Smooth muscle cell (in vitro differentiated cells): ENCODE data around the gene TMEM72. TPM values are rescaled to one million over a fixed set of nuclear protein-coding genes. Genes with fewer than 3 reads are reported as not detected.

Experiments used
- DNase-seq: peaks from one replicate; lab custom pipeline; 2025; ENCODE audit not compliant: unreplicated experiment; lab: John Stamatoyannopoulos, UW
- H2AFZ ChIP-seq: fragments of 200-600 bp; sonication (generic); 2 replicates; pipeline ENCODE4 v1.6.0; 2016; ENCODE audit warnings: antibody characterized with exemption, low read depth, mild to moderate bottlenecking
- H3F3A ChIP-seq: fragments of 200-600 bp; sonication (generic); 2 replicates; pipeline ENCODE4 v1.6.0; 2017; ENCODE audit warnings: antibody characterized with exemption, low read depth
- H3K27ac ChIP-seq: fragments of 200-600 bp; sonication (generic); 2 replicates; pipeline ENCODE4 v1.5.1; 2016; ENCODE audit warnings: low read depth, mild to moderate bottlenecking
- H3K27me3 ChIP-seq: fragments of 200-600 bp; sonication (generic); 2 replicates; pipeline ENCODE4 v1.6.1; 2016; ENCODE audit warnings: low read depth, mild to moderate bottlenecking
- H3K36me3 ChIP-seq: fragments of 200-600 bp; sonication (generic); 2 replicates; pipeline ENCODE4 v1.5.1; 2016; ENCODE audit warnings: low read depth
- H3K4me1 ChIP-seq: fragments of 200-600 bp; sonication (generic); 2 replicates; pipeline ENCODE4 v1.5.1; 2016; ENCODE audit warnings: low read depth
- H3K4me2 ChIP-seq: fragments of 200-600 bp; sonication (generic); 2 replicates; pipeline ENCODE4 v1.6.0; 2016; ENCODE audit warnings: mild to moderate bottlenecking
- H3K4me3 ChIP-seq: fragments of 200-600 bp; sonication (generic); 2 replicates; pipeline ENCODE4 v1.5.1; 2016; ENCODE audit warnings: mild to moderate bottlenecking
- H3K79me2 ChIP-seq: fragments of 200-600 bp; sonication (generic); 2 replicates; pipeline ENCODE4 v1.6.0; 2016; ENCODE audit warnings: low read depth, mild to moderate bottlenecking
- H3K9ac ChIP-seq: fragments of 200-600 bp; sonication (generic); 2 replicates; pipeline ENCODE4 v1.6.0; 2016; ENCODE audit warnings: low read depth
- H3K9me3 ChIP-seq: fragments of 200-600 bp; sonication (generic); replicated peaks from 2 replicates; pipeline ENCODE4 v1.5.1; 2016; ENCODE audit warnings: low read depth
- H4K20me1 ChIP-seq: fragments of 200-600 bp; sonication (generic); 2 replicates; pipeline ENCODE4 v1.6.0; 2016; ENCODE audit warnings: low read depth
- WGBS: methylation state at CpG from one replicate; pipeline ENCODE4 v1.1.7; 2016; ENCODE audit warnings: low lambda C conversion rate; 5-methylcytosine and 5-hydroxymethylcytosine counted together
- polyA plus RNA-seq: library from polyadenylated mRNA; unstranded; fragments of >200 nt; fragmentation: Nextera tagmentation; extraction: Ambion mirVana; gene quantifications from 2 replicates; pipeline ENCODE4 v1.2.1, GENCODE V29; 2016
- total RNA-seq: library from RNA; depleted of rRNA; stranded (reverse); fragments of >200 nt; gene quantifications from 2 replicates; pipeline ENCODE4 v1.2.3, GENCODE V29; 2014
- TF ChIP-seq, protein P1 (sequence below): fragments of 200-600 bp; sonication (generic); IDR thresholded peaks from 2 replicates; pipeline ENCODE4 v1.5.1; 2017; ENCODE audit warnings: borderline replicate concordance, mild to moderate bottlenecking, antibody characterized with exemption; ENCODE audit not compliant: insufficient read depth, poor library complexity, severe bottlenecking

Gene TMEM72
- total and polyA plus RNA-seq, 2 experiments from 2014 or later: not detected

DNA sequence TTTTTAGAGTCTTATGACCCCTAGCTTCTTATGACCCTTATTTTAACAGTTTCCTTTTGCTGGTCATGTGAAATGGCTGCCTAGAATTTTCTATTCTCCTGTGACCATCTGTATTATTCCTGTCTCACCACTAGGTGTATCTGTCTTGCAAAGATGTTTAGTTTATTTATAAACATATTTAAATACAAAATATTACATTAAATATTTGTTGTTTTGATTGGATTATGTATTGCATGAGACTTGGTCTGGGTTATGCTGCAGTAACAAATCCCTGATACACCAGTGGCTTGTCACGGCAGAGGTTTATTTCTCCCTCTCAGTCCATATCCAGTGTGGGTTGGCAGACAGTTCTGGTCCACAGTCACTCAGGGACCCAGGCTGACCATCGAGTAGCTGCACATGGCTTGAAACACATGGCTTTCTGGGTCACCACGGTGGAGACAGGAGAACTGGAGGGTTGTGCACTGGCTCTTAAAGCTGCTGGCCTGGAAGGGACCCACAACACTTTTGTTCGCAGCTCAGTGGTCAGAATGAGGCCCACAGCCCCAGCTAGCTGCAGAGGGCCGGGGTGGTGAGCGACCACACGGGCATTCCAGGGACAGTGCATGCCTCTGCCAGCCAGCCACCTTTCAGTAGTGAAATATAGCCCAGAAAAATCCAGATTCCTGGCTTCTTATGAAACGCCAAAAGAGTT lies 55.8 kb downstream of the TMEM72 start:
- H3K9ac ChIP-seq: no peak overlapping the region
- no peak overlapping the region for H3K4me2 ChIP-seq
- H3K27me3 ChIP-seq: no peaks in the 10 kb centered on the region
- TF ChIP-seq, protein P1, sequence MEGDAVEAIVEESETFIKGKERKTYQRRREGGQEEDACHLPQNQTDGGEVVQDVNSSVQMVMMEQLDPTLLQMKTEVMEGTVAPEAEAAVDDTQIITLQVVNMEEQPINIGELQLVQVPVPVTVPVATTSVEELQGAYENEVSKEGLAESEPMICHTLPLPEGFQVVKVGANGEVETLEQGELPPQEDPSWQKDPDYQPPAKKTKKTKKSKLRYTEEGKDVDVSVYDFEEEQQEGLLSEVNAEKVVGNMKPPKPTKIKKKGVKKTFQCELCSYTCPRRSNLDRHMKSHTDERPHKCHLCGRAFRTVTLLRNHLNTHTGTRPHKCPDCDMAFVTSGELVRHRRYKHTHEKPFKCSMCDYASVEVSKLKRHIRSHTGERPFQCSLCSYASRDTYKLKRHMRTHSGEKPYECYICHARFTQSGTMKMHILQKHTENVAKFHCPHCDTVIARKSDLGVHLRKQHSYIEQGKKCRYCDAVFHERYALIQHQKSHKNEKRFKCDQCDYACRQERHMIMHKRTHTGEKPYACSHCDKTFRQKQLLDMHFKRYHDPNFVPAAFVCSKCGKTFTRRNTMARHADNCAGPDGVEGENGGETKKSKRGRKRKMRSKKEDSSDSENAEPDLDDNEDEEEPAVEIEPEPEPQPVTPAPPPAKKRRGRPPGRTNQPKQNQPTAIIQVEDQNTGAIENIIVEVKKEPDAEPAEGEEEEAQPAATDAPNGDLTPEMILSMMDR: peak; percentile 28
- no peaks in the 10 kb centered on the region for H3K79me2 ChIP-seq
- H3K27ac ChIP-seq: no peak overlapping the region
- 92% methylated on average over 8 of the region's 8 CpGs for WGBS
- H3K36me3 ChIP-seq: no peaks in the 10 kb centered on the region
- no peaks in the 10 kb centered on the region for H3K9me3 ChIP-seq
- no peak overlapping the region for H3K4me3 ChIP-seq
- H2AFZ ChIP-seq: no peak overlapping the region
- DNase-seq: no peak
- no peaks in the 10 kb centered on the region for H3F3A ChIP-seq
- peaks cover 25% of the 10 kb centered on the region for H3K4me1 ChIP-seq
- no peaks in the 10 kb centered on the region for H4K20me1 ChIP-seq

DNA sequence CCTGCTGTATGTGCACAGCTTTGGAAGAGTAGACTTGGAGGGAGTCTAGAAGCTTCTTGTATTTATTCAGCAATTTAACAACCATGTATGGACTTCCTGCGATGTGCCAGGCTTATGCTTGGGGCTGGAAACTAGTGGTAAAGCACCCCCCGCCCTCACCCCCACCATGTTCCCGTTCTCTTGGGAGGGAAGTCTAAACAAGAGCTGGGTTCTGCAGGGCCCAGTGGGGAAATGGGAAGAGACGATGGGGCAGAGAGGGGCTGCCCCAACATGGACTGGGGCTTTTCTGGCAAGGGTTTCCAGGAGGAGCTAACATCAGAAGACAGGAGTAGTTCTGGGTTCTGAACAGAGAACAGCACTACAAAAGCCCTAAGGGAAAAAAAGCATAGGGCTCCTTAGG lies 56.5 kb downstream of the TMEM72 start:
- Histone ChIP-seq H4K20me1 (no peaks in the 10 kb centered on the region), H3K9me3 (no peaks in the 10 kb centered on the region), H3K9ac (no peak overlapping the region), H3K27ac (no peak overlapping the region), H3K4me1 (peaks cover 25% of the 10 kb centered on the region), H3K4me2 (no peak overlapping the region), H3K79me2 (no peaks in the 10 kb centered on the region), H3K4me3 (no peak overlapping the region), H3K36me3 (no peaks in the 10 kb centered on the region), H3F3A (no peaks in the 10 kb centered on the region), H3K27me3 (no peaks in the 10 kb centered on the region), H2AFZ (no peak overlapping the region)
- WGBS: 93% methylated on average over 4 of the region's 4 CpGs
- DNase-seq: no peak
- TF ChIP-seq, protein P1: no peak

- H3K9ac ChIP-seq: no peak overlapping the region
- WGBS: 31% methylated on average over 3 of the region's 3 CpGs
- DNase-seq: no peak
- H3K79me2 ChIP-seq: no peaks in the 10 kb centered on the region
- H3K27ac ChIP-seq: no peak overlapping the region
- H3K9me3 ChIP-seq: no peaks in the 10 kb centered on the region
- H3K4me2 ChIP-seq: no peak overlapping the region
- TF ChIP-seq, protein P1: no peak
- H4K20me1 ChIP-seq: no peaks in the 10 kb centered on the region
- H3K36me3 ChIP-seq: no peaks in the 10 kb centered on the region
- H3K4me3 ChIP-seq: no peak overlapping the region
- H2AFZ ChIP-seq: no peak overlapping the region
- no peaks in the 10 kb centered on the region for H3F3A ChIP-seq
- peaks cover 25% of the 10 kb centered on the region for H3K4me1 ChIP-seq
- no peaks in the 10 kb centered on the region for H3K27me3 ChIP-seq
Measured at GRCh38 chr10:44968091-44968490, 57.0 kb downstream of the TMEM72 start.
